ENCODE measurements around the gene RANGAP1.
"Not testable (repeated sequence)": the region's sequence is repeated elsewhere in the genome, so short reads cannot be mapped to it uniquely, and the experiment has no call there.

RANGAP1 gene

GRCh38 chr22:41261541-41262249 lies 24.3 kb downstream of the RANGAP1 start:
- no peak for DNase-seq

GRCh38 chr22:41260871-41261270 lies 25.1 kb downstream of the RANGAP1 start:
- no peak for DNase-seq

GRCh38 chr22:41259756-41260155 lies 26.2 kb downstream of the RANGAP1 start:
- not testable (repeated sequence) for DNase-seq

DNA sequence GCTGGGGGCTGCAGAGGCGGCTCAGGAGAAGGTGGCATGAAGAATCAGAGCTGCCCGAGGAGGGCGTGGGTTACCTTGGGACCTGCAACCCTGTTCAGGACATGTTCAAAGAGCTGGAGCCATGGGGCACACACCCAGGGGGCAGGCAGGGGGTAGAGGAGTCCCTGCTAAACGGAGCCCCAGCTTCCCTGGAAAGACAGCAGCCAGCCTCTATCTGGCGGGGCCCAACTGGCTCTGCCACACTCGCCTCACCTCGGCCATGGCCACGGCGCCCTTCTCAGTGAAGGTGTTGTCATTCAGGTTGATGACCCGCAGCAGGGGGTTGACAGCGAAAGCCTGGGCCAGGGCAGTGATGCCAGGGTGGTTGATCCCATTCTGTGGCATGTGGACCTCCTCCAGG lies 28.3 kb downstream of the RANGAP1 start:
- DNase-seq = no peak

DNA sequence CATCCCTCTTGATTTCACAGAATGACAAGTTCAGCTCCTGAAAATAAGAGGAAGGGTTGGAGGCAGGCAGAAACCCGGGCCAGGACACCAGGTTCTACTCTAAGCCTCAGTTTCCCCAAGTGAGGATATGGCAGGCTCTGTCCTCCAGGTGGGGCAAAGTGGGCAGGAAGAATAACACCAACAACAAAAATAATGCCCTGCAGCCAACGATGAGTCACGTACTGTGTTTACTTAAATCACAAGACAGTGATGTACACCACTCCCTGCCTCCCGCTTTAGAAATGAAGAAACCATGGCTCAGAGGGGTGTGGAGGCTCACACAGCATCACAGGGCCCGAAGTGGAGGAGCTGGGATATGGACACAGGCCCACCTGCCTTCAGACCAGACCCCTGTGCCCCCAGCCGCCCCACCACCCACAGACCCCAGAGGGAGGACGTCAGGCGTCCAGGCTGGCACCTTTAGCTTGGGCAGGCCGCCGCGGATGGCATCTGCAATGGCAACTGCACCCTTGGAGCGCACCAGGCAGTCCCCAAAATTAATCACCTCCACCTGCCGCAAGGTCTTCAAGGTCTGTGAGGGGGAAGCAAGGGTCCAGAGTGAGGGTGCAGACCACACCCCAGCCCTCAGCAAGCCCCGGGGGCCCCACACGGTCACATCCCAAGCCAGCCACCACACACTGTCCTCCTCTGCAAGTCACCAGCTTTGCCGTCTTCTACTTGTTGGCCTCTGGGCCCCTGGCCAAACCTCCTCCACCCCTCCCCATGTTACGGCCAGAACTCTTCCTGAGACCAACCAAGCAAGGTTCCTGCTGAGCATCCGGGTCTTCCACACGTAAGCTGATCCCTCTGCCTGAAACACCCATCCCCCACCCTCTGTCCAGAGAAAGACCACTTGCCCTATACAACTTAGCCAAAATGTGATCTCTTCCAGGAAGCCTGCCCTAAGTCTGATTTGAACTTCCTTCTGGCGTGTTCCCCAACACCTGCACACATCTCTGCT lies 29.4 kb downstream of the RANGAP1 start:
- no peak for DNase-seq

DNA sequence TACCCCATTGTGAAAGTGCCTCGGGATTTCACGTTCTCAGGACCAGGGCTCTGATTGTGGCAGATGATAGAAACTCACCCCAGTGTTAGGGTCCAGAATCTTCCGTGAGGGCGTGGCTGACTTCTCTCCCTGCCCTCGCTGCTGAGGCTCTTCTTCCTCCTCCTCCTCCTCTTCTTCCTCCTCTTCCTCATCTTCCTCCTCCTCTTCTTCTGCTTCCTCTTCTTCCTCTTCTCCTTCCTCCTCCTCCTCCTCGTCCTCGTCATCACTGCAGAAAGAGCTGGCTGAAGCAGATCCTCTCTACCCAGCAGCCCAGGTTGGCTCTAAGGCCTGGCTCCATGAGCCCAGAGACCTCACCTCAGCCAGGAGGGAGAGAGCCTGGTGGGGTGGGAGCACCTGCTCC lies 31.8 kb downstream of the RANGAP1 start:
- DNase-seq = no peak

GRCh38 chr22:41252365-41252764 lies 33.6 kb downstream of the RANGAP1 start:
- DNase-seq = peak in 1 of 51 donors; percentile 10

DNA sequence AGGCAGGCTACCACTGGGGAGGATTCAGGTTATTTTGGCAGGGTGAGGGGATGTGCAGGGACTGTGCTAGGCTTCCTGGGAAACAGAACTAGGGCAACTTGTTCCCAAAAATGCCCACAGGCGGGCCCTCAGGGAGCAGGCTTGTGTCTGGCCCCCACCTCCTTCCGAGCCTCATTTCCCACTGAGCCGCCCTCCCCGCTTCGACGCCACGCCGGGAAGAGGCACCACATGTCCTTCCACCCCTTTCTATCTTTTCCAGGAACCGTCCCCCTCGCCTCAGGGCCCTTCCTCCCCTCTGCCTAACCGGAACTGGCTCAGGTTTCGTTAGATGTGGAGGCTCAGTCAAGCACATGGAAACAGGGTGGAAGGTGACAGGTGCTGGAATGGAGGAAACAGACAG lies 35.9 kb downstream of the RANGAP1 start:
- no peak for DNase-seq

GRCh38 chr22:41249442-41249841 lies 36.5 kb downstream of the RANGAP1 start:
- no peak for DNase-seq

- no peak for DNase-seq
Measured at GRCh38 chr22:41248758-41249157, 37.2 kb downstream of the RANGAP1 start.

DNA sequence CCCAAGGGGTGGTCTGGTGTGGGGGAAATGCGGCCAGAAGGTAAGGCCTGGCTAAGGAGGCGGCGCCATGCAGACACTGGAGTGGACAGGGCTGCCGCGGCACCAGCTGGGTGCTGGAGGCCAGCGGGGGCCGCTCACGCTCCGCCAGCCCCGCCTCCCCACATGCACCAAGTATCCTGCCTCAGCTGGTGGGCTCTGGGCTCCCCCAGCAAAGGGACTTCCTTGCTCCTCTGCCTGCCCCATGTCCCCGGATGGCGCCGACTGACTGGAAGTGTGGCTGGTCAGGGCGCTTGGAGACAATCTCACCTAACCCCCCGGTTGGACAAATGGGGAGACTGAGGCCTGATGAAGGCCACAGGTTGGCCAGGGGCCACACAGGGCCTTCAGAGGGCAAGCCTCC lies 37.7 kb downstream of the RANGAP1 start:
- DNase-seq = no peak

GRCh38 chr22:41247703-41248102 lies 38.3 kb downstream of the RANGAP1 start:
- peak in 11 of 51 donors; percentile 12 to 55 (median 24) for DNase-seq

DNA sequence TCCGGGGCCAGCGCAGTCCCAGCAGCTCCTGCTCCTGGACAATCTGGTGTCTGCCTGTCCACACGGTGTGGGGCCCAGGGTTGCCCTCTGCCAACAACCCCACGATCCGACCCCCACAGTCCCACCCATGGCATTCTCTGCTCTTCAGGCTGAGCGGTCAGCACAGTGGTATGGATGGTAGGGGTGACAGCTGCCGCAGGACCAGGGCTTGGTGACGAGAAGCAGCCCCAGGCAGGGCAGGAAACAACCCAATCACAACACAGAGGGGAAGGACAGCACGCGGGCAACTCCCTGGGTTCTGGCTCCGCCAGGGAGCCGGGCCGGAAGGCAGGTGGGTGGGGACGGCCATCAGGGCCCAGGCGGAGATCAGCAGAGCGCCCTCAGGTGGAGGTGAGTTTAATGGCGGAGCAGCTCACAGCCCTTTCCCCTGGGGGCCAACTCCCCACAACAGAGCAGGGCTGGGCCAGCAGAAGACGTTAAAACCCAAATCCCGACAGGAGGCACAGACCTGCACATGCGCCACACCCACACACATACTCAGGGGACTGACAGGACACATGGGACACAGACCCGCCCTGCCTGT lies 40.0 kb downstream of the RANGAP1 start:
- DNase-seq = no peak

GRCh38 chr22:41243361-41243760 lies 42.6 kb downstream of the RANGAP1 start:
- DNase-seq = no peak

GRCh38 chr22:41242396-41243117 lies 43.4 kb downstream of the RANGAP1 start:
- DNase-seq = no peak

GRCh38 chr22:41241133-41241676 lies 44.8 kb downstream of the RANGAP1 start:
- no peak for DNase-seq

DNA sequence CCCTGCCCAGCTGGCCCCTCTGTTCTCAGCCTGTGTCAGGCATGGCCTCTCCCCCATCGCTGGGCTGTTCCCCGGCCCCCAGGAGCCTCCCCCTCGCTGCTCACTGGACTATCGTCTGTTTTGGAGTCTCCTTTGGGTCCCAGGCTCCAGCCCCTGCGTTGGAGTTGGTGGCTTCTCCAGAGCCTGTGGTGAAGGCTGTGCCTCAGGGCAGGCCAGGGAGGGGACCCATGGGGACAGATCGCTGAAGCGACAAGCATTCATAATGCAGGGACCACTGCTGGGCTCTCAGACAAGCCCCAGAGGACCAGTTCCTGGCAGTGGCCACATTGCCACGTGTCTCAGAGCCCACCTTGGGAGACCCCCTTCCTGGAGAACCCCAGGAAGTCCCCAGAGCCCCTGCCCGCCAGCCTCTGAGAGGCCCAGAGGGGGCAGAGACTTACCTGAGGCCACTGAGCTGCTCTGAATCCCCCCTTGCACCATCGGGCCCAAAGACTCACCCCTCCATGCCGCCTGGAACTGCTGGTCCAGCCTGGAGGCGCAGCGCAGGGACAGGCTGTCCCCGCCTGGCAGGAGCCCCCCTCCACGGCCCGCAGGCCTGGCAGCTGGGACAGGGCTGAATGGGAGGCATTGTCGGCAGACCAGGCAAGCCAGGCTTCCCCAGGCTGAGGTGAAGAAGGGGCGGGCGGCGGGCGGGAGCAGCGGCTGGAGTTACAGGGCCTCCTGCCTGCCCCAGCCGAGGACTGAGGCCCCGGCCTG lies 45.4 kb downstream of the RANGAP1 start, which contains the start of gene CHADL:
CHADL (minus strand) TSS at position 555 of the 756 bp plus-strand sequence; CDS start at position 505, 50 bp downstream.
- peak; percentile 38 to 98 (median 90) for DNase-seq

DNA sequence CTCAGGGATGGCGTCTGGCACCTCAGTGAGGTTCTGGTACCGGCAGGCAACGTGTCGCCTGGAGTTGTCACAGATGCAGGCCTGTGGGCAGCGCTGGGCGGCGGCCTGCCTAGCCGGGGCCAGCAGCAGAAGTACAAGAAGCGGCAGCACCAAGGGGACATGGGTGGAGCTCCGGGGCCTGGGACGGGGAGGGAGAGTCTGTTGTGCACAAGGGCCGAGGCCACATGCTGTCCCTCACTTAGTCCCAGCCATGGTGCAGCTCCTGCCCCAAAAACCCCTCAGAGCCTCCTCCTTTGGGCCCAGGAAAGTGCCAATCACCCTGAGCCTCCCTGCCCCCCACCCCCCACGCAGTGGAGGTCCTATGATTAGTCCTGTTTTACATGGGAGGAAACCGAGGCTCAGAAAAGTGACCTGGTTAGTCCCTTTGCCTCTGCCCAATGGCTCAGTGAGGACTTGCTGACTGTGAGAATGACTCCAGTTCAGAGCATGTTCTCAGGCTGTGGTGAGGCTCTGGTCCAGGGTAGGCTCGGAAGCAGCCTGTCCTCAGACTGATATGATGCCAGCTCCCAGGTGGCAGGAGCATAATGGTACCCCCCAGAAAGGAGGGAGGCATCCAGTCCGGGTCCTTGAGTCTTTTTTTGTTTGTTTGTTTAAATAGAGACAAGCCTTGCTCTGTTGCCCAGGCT lies 46.4 kb downstream of the RANGAP1 start:
- peak in 21 of 51 donors; percentile 13 to 66 (median 37) for DNase-seq

All from hypothalamus (tissue), 51 donors.